Skeletal muscle satellite cell (primary cell): Measurements from ENCODE around the gene ATP1A2.
"Not testable (repeated sequence)": the region's sequence is repeated elsewhere in the genome, so short reads cannot be mapped to it uniquely, and the experiment has no call there.

Experiments used
- H3K27me3 ChIP-seq: 2 replicates; pipeline ENCODE4 v1.7.0; 2013; ENCODE audit warnings: low read length; ENCODE audit not compliant: control insufficient read depth, insufficient read depth
- H3K36me3 ChIP-seq: 2 replicates; pipeline ENCODE4 v1.7.0; 2013; ENCODE audit warnings: mild to moderate bottlenecking, control low read depth, low read length; ENCODE audit not compliant: insufficient read depth
- H3K4me1 ChIP-seq: 2 replicates; pipeline ENCODE4 v1.7.0; 2013; ENCODE audit warnings: low read length; ENCODE audit not compliant: control insufficient read depth, insufficient read depth
- H3K4me2 ChIP-seq: 2 replicates; pipeline ENCODE4 v1.7.0; 2013; ENCODE audit warnings: mild to moderate bottlenecking, low read length
- H3K4me3 ChIP-seq: 2 replicates; pipeline ENCODE4 v1.7.0; 2013; ENCODE audit warnings: low read length
- H3K9ac ChIP-seq: 2 replicates; pipeline ENCODE4 v1.7.0; 2013; ENCODE audit warnings: mild to moderate bottlenecking, low read depth, low read length, moderate library complexity
- H3K9me3 ChIP-seq: replicated peaks from 2 replicates; pipeline ENCODE4 v1.7.0; 2013; ENCODE audit warnings: mild to moderate bottlenecking, control low read depth, low read length

ATP1A2 gene

DNA sequence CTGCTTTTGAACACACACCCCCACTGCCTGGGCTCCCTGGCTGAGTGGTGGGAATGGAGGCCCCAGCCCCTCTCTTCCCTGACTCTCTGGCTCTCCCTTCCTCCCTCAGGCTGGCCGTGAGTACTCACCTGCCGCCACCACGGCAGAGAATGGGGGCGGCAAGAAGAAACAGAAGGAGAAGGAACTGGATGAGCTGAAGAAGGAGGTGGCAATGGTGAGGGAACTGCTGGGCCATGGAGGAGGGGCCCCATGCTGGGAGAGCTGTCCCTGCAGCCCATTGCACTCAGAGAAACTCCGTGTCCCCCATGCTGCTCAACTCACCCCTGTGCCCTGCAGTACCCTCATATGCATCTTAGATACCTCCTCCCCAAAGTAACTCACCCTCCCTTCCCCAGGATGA lies 5.2 kb downstream of the ATP1A2 start:
- Histone ChIP-seq H3K9ac (no peak overlapping the region), H3K4me1 (peaks cover 28% of the 10 kb centered on the region), H3K4me3 (no peak overlapping the region), H3K27me3 (peaks cover 30% of the 10 kb centered on the region), H3K36me3 (no peaks in the 10 kb centered on the region), H3K4me2 (no peak overlapping the region), H3K9me3 (no peaks in the 10 kb centered on the region)

DNA sequence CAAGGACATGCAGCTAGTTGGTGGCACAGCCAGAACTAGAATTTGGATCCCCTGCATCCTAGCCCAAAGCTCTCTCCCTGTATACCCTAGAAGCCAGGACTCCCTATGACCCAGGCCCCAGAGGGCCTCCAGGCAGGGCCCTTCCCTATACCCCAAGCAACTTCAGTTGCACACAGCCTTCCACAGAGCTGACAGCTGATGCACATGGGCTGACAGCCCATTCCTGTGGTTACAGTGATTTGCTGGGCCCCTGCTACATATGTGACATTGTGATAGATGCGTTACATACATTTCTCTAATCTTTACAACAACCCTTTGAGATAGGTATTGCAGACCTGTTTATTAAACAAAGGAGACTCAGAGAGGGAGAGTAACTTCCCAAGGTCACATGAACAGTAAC lies 5.8 kb downstream of the ATP1A2 start:
- H3K4me2 ChIP-seq: no peak overlapping the region
- H3K4me3 ChIP-seq: no peak overlapping the region
- H3K9ac ChIP-seq: no peak overlapping the region
- peaks cover 33% of the 10 kb centered on the region for H3K4me1 ChIP-seq
- no peaks in the 10 kb centered on the region for H3K36me3 ChIP-seq
- H3K9me3 ChIP-seq: no peaks in the 10 kb centered on the region
- peaks cover 26% of the 10 kb centered on the region for H3K27me3 ChIP-seq

DNA sequence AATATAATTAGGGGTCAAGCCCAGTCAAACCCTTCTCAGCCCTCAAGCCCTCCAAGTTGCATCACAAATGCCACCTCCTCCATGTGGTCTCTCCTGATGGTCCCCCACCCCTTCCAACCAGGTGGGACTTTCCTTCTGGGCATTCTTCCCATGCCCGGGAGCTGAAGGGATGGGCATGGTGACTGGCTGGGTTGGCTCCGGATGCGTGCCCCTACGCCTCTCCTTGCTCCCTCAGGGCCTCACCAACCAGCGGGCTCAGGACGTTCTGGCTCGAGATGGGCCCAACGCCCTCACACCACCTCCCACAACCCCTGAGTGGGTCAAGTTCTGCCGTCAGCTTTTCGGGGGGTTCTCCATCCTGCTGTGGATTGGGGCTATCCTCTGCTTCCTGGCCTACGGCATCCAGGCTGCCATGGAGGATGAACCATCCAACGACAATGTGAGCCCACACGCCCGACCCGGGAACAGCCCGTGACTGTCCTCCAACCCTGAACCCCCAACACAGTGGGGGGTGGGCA lies 7.5 kb downstream of the ATP1A2 start:
- Histone ChIP-seq H3K36me3 (no peaks in the 10 kb centered on the region), H3K4me3 (no peak overlapping the region), H3K9me3 (no peaks in the 10 kb centered on the region), H3K4me2 (no peak overlapping the region), H3K27me3 (peaks cover 9% of the 10 kb centered on the region), H3K9ac (no peak overlapping the region), H3K4me1 (peaks cover 36% of the 10 kb centered on the region)

DNA sequence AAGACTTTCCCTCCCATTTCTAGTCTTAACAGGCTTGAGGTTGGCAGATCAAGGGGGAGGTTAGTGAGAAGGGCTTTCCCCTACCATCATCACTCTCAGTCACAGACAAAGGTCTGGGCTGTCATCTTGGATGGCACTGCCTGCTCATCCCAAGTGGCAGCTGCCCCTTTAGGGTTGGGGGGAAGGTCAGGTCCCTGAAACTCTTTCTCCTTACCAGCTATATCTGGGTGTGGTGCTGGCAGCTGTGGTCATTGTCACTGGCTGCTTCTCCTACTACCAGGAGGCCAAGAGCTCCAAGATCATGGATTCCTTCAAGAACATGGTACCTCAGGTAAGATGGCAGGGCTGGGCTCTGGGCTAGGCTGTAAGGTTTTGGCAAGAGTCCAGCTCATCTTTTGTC lies 8.2 kb downstream of the ATP1A2 start:
- Histone ChIP-seq H3K9ac (no peak overlapping the region), H3K4me1 (peaks cover 43% of the 10 kb centered on the region), H3K4me3 (no peak overlapping the region), H3K36me3 (no peaks in the 10 kb centered on the region), H3K4me2 (no peak overlapping the region), H3K9me3 (no peaks in the 10 kb centered on the region), H3K27me3 (peaks cover 3% of the 10 kb centered on the region)

DNA sequence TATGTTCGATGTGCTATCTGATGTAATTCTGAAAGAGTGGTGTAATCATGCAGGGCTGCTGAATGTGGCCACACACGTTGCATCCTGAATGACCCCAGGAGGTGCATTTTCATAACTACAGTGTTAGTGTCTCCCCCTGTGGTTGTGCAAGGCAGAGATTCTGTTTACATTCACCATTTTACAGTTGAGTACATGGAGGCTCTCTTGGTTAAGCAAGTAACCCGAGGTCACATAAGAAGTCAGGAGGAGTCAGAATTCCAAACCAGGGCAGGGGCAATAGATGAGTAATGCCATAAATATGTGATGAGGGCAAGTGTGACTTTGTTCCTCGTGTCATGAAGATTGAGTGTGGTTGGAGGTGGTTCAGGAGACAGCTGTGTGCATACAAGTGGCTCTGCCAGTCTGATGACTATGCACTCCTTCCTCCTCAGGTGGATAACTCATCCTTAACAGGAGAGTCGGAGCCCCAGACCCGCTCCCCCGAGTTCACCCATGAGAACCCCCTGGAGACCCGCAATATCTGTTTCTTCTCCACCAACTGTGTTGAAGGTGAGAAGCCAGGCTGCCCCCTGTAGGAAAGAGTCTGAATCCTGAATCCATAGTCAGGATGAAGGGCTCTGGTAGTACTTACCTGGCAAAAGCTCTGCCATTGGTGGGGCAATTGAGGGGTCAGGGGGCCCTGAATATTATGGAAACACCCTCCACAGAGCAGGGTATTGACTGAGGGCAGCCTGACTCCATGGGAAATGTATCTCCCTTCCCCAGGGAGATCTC lies 9.3 kb downstream of the ATP1A2 start:
- no peak overlapping the region for H3K4me3 ChIP-seq
- peak overlapping the region; percentile 6 for H3K4me2 ChIP-seq
- peaks cover 49% of the 10 kb centered on the region for H3K4me1 ChIP-seq
- H3K36me3 ChIP-seq: no peaks in the 10 kb centered on the region
- H3K9me3 ChIP-seq: no peaks in the 10 kb centered on the region
- H3K9ac ChIP-seq: peak overlapping the region; percentile 15
- H3K27me3 ChIP-seq: peaks cover 7% of the 10 kb centered on the region

DNA sequence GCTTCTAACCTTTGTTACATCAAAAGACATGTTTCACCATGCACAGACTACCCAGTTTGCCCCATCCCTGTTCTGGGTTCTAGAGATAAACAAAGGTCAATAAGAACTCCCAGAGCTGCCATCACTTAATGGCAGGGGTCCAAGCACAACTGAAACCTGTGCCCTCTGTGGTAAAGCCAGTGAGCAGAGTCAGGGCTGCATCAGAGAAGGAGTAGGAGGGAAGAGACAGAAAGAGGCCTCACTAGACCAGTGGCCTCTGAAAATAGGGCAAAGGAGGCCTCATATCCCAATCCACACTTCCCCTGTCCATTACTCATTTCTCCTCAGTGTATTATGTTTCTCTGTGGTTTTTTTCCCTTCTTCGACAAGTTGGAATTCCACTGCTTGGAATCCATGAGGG lies 10.2 kb downstream of the ATP1A2 start:
- Histone ChIP-seq H3K4me2 (peak overlapping the region; percentile 21), H3K9ac (peak overlapping the region; percentile 15), H3K9me3 (no peaks in the 10 kb centered on the region), H3K27me3 (peaks cover 13% of the 10 kb centered on the region), H3K36me3 (no peaks in the 10 kb centered on the region), H3K4me3 (no peak overlapping the region), H3K4me1 (peaks cover 51% of the 10 kb centered on the region)

DNA sequence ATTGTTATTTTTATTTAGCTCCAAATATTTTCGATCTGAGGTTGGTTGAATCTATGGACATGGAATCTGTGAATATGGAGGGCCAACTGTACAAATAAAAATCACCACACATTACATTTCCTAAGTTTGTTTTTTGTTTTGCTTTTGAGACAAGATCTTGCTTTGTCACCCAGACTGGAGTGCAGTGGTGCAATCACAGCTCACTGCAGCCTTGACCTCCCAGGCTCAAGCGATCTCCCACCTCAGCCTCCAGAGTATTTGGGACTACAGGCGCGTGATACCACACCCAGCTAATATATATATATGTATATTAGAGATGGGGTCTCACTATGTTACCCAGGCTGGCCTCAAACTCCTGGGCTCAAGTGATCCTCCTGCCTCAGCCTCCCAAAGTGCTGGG lies 10.8 kb downstream of the ATP1A2 start:
- not testable (repeated sequence) for H3K4me2 ChIP-seq, H3K4me3 ChIP-seq, H3K36me3 ChIP-seq, H3K9ac ChIP-seq, H3K9me3 ChIP-seq
- H3K4me1 ChIP-seq: peaks cover 53% of the 10 kb centered on the region
- H3K27me3 ChIP-seq: peaks cover 13% of the 10 kb centered on the region

DNA sequence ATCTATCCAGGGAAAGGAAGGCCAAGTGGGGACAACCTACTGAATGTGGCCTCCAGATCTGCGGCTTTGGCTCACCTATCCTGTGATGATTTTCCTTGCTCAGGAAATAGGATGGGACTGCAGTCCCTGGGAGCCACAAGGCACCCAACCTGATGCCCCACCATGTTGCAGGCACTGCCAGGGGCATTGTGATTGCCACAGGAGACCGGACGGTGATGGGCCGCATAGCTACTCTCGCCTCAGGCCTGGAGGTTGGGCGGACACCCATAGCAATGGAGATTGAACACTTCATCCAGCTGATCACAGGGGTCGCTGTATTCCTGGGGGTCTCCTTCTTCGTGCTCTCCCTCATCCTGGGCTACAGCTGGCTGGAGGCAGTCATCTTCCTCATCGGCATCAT lies 11.8 kb downstream of the ATP1A2 start:
- Histone ChIP-seq H3K27me3 (peaks cover 20% of the 10 kb centered on the region), H3K9me3 (no peaks in the 10 kb centered on the region), H3K4me3 (no peak overlapping the region), H3K4me2 (no peak overlapping the region), H3K9ac (no peak overlapping the region), H3K4me1 (peaks cover 60% of the 10 kb centered on the region), H3K36me3 (no peaks in the 10 kb centered on the region)

DNA sequence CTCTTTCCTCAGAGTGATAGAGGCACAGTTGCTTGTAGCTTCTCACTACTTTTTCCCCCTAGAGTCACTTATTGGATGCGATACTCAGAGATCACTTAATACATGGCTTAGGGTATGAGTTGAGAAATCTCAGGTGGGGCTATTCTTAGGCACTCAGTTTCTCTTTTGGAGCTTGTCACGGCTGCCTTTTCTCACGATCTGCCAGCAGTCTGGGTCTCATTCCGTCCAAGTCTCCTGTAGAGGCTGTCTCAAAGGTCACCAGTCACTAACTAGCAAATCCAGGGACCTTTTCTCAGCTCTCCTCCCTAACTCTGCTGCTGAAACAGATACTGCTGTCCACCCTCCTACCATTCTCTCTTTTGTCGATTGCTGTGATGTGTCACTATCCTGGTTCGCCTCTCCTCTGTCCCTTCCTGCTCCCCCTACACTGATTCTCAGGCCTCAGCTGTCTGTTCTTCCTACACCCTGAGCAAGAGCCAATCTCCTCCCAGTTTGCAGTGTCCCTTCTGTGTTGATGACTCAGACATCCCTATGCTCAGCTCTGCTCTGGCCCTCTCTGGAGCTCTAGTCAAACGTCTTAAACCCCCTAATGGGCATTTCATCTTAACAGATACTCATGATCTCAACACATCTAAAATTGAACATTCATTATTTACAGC lies 12.4 kb downstream of the ATP1A2 start:
- peaks cover 26% of the 10 kb centered on the region for H3K27me3 ChIP-seq
- H3K9me3 ChIP-seq: no peaks in the 10 kb centered on the region
- peak overlapping the region; percentile 19 for H3K4me2 ChIP-seq
- H3K4me3 ChIP-seq: peak overlapping the region; percentile 5
- peaks cover 61% of the 10 kb centered on the region for H3K4me1 ChIP-seq
- no peak overlapping the region for H3K9ac ChIP-seq
- no peaks in the 10 kb centered on the region for H3K36me3 ChIP-seq

DNA sequence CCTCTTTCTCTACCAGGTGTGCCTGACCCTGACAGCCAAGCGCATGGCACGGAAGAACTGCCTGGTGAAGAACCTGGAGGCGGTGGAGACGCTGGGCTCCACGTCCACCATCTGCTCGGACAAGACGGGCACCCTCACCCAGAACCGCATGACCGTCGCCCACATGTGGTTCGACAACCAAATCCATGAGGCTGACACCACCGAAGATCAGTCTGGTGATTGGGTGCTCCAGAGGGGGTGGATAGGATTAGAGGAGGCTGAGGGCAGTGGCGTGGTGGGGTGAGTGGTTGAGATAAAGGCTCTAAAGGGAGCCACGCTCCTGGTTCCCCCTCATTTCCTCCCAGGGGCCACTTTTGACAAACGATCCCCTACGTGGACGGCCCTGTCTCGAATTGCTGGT lies 13.1 kb downstream of the ATP1A2 start:
- Histone ChIP-seq H3K4me1 (peaks cover 60% of the 10 kb centered on the region), H3K27me3 (peaks cover 33% of the 10 kb centered on the region), H3K9ac (no peak overlapping the region), H3K4me2 (no peak overlapping the region), H3K9me3 (no peaks in the 10 kb centered on the region), H3K4me3 (no peak overlapping the region), H3K36me3 (no peaks in the 10 kb centered on the region)

DNA sequence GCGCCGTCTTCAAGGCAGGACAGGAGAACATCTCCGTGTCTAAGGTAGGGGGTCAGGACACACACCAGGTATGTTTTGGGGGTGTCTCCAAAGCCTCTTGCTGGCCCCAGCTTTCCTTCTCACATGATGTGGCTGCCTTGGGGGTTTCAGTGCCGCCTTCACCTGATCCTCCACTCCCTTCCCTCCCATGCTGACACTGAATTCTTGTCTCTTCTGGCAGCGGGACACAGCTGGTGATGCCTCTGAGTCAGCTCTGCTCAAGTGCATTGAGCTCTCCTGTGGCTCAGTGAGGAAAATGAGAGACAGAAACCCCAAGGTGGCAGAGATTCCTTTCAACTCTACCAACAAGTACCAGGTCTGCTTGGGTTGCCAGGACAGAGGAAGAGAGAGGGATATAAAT lies 13.5 kb downstream of the ATP1A2 start:
- Histone ChIP-seq H3K9ac (no peak overlapping the region), H3K4me3 (no peak overlapping the region), H3K4me1 (peaks cover 56% of the 10 kb centered on the region), H3K27me3 (peaks cover 34% of the 10 kb centered on the region), H3K4me2 (no peak overlapping the region), H3K9me3 (no peaks in the 10 kb centered on the region), H3K36me3 (no peaks in the 10 kb centered on the region)

DNA sequence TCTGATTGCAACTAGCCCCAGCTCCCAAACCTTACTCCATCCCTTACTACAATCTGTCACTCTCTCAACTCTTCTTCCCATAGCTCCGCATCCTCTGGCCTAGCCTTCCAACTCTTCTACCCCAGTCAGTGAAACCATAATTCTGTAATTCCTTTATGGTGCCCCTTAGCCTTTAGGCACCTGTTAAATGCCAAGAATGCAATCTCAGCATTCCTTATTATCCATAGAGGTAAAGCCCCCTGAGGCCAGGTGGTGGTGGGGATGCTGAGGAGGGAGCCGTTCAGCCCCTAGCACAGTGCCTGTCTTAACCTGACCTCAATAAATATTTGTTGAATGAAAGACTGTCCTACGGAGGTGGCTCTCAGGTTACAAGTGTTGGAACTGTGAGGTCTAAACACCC lies 14.0 kb downstream of the ATP1A2 start:
- Histone ChIP-seq H3K27me3 (peaks cover 34% of the 10 kb centered on the region), H3K4me3 (no peak overlapping the region), H3K9me3 (no peaks in the 10 kb centered on the region), H3K4me1 (peaks cover 51% of the 10 kb centered on the region), H3K36me3 (no peaks in the 10 kb centered on the region), H3K4me2 (no peak overlapping the region), H3K9ac (no peak overlapping the region)
